Measurements from ENCODE around the gene ADD2. TPM values are rescaled to one million over a fixed set of nuclear protein-coding genes. Genes with fewer than 3 reads are reported as not detected.

Gene ADD2
- total and polyA plus RNA-seq, 2 experiments from 2014 or later = not detected

- H3K4me3 ChIP-seq = no peak overlapping the region
- peaks cover 35% of the 10 kb centered on the region for H3K27me3 ChIP-seq (replicated peaks; ENCODE audit: insufficient read depth)
- no peaks in the 10 kb centered on the region for H3K9me3 ChIP-seq (ENCODE audit: low read depth)
- H3K4me2 ChIP-seq (ENCODE audit: unreplicated experiment) = no peak overlapping the region
- no peak for DNase-seq
- in situ Hi-C loops (cut with MboI) = no loop called here
- no peak overlapping the region for H3K27ac ChIP-seq
- no peaks in the 10 kb centered on the region for H3K79me2 ChIP-seq (ENCODE audit: insufficient read depth)
- H3K4me1 ChIP-seq (ENCODE audit: insufficient read depth) = no peaks in the 10 kb centered on the region
- 50 to 57% methylated on average over 1 of the region's 1 CpG for WGBS, 2 experiments (ENCODE audit: low coverage in 1 of 2, low lambda C conversion rate in 2 of 2, missing lambda C conversion rate in 2 of 2)
- H4K20me1 ChIP-seq (ENCODE audit: insufficient read depth) = no peaks in the 10 kb centered on the region
- no peaks in the 10 kb centered on the region for H3F3A ChIP-seq (ENCODE audit: insufficient read depth)
- H3K9ac ChIP-seq = no peak overlapping the region
- TF ChIP-seq EZH2phosphoT487 (IDR thresholded peaks at IDR 0.05; ENCODE audit: insufficient read depth, low read depth) (no peak), EZH2 (IDR thresholded peaks at IDR 0.05; ENCODE audit: insufficient read depth, poor library complexity, severe bottlenecking) (no peak)
- H3K9me2 ChIP-seq (ENCODE audit: insufficient read depth) = no peaks in the 10 kb centered on the region
- H3K36me3 ChIP-seq (ENCODE audit: low read depth) = no peaks in the 10 kb centered on the region
- H2AFZ ChIP-seq = no peak overlapping the region
These were observed 19.8 kb downstream of the ADD2 start for GRCh38 chr2:70748002-70748784.

- no peak for TF ChIP-seq EZH2 (IDR thresholded peaks at IDR 0.05; ENCODE audit: insufficient read depth, poor library complexity, severe bottlenecking)
- TF ChIP-seq EZH2phosphoT487 (IDR thresholded peaks at IDR 0.05; ENCODE audit: insufficient read depth, low read depth) = no peak
- Histone ChIP-seq H2AFZ (no peak overlapping the region), H3K9ac (no peak overlapping the region), H3K4me1 (ENCODE audit: insufficient read depth) (no peaks in the 10 kb centered on the region), H4K20me1 (ENCODE audit: insufficient read depth) (no peaks in the 10 kb centered on the region), H3K4me2 (ENCODE audit: unreplicated experiment) (no peak overlapping the region), H3K9me2 (ENCODE audit: insufficient read depth) (no peaks in the 10 kb centered on the region), H3K9me3 (ENCODE audit: low read depth) (no peaks in the 10 kb centered on the region), H3K36me3 (ENCODE audit: low read depth) (no peaks in the 10 kb centered on the region), H3F3A (ENCODE audit: insufficient read depth) (no peaks in the 10 kb centered on the region), H3K27me3 (replicated peaks; ENCODE audit: insufficient read depth) (peaks cover 31% of the 10 kb centered on the region), H3K4me3 (no peak overlapping the region), H3K27ac (no peak overlapping the region), H3K79me2 (ENCODE audit: insufficient read depth) (no peaks in the 10 kb centered on the region)
- no peak for DNase-seq
- WGBS, 2 experiments (ENCODE audit: low coverage in 1 of 2, low lambda C conversion rate in 2 of 2, missing lambda C conversion rate in 2 of 2) = 87 to 92% methylated on average over 3 of the region's 3 CpGs
- in situ Hi-C loops (cut with MboI) = no loop called here
These were observed 20.7 kb downstream of the ADD2 start for GRCh38 chr2:70747284-70747683.

- Histone ChIP-seq H3K36me3 (ENCODE audit: low read depth) (no peaks in the 10 kb centered on the region), H3F3A (ENCODE audit: insufficient read depth) (no peaks in the 10 kb centered on the region), H3K9me2 (ENCODE audit: insufficient read depth) (no peaks in the 10 kb centered on the region), H3K9me3 (ENCODE audit: low read depth) (no peaks in the 10 kb centered on the region), H3K4me3 (no peak overlapping the region), H4K20me1 (ENCODE audit: insufficient read depth) (no peaks in the 10 kb centered on the region), H3K9ac (no peak overlapping the region), H2AFZ (no peak overlapping the region), H3K4me2 (ENCODE audit: unreplicated experiment) (no peak overlapping the region), H3K4me1 (ENCODE audit: insufficient read depth) (no peaks in the 10 kb centered on the region), H3K27ac (no peak overlapping the region), H3K79me2 (ENCODE audit: insufficient read depth) (no peaks in the 10 kb centered on the region), H3K27me3 (replicated peaks; ENCODE audit: insufficient read depth) (peaks cover 26% of the 10 kb centered on the region)
- DNase-seq = no peak
- in situ Hi-C loops (cut with MboI) = no loop called here
- TF ChIP-seq EZH2 (IDR thresholded peaks at IDR 0.05; ENCODE audit: insufficient read depth, poor library complexity, severe bottlenecking) (no peak), EZH2phosphoT487 (IDR thresholded peaks at IDR 0.05; ENCODE audit: insufficient read depth, low read depth) (no peak)
- 50 to 54% methylated on average over 5 of the region's 5 CpGs for WGBS, 2 experiments (ENCODE audit: low coverage in 1 of 2, low lambda C conversion rate in 2 of 2, missing lambda C conversion rate in 2 of 2)
These were observed 21.7 kb downstream of the ADD2 start for GRCh38 chr2:70746094-70746974.

GRCh38 chr2:70745276-70745825 lies 22.6 kb downstream of the ADD2 start:
- no peaks in the 10 kb centered on the region for H3K9me3 ChIP-seq (ENCODE audit: low read depth)
- H3K27me3 ChIP-seq (replicated peaks; ENCODE audit: insufficient read depth) = peaks cover 26% of the 10 kb centered on the region
- no peak for DNase-seq
- H3K9me2 ChIP-seq (ENCODE audit: insufficient read depth) = no peaks in the 10 kb centered on the region
- in situ Hi-C loops (cut with MboI) = no loop called here
- no peaks in the 10 kb centered on the region for H3K79me2 ChIP-seq (ENCODE audit: insufficient read depth)
- WGBS, 2 experiments (ENCODE audit: low coverage in 1 of 2, low lambda C conversion rate in 2 of 2, missing lambda C conversion rate in 2 of 2) = 49 to 55% methylated on average over 3 of the region's 3 CpGs
- H3K4me1 ChIP-seq (ENCODE audit: insufficient read depth) = no peaks in the 10 kb centered on the region
- H2AFZ ChIP-seq = no peak overlapping the region
- H3K4me2 ChIP-seq (ENCODE audit: unreplicated experiment) = no peak overlapping the region
- TF ChIP-seq EZH2 (IDR thresholded peaks at IDR 0.05; ENCODE audit: insufficient read depth, poor library complexity, severe bottlenecking) = no peak
- no peak for TF ChIP-seq EZH2phosphoT487 (IDR thresholded peaks at IDR 0.05; ENCODE audit: insufficient read depth, low read depth)
- no peaks in the 10 kb centered on the region for H3F3A ChIP-seq (ENCODE audit: insufficient read depth)
- H3K9ac ChIP-seq = no peak overlapping the region
- H4K20me1 ChIP-seq (ENCODE audit: insufficient read depth) = no peaks in the 10 kb centered on the region
- H3K4me3 ChIP-seq = no peak overlapping the region
- H3K36me3 ChIP-seq (ENCODE audit: low read depth) = no peaks in the 10 kb centered on the region
- H3K27ac ChIP-seq = no peak overlapping the region

All from GM23248 (cell line).